GM06990 (cell line): ENCODE data around the gene ITPKC.

Experiments
- DNase-seq: peaks from one replicate; pipeline ENCODE4 v3.0.0-alpha.2; 2011; ENCODE audit not compliant: insufficient read length; ENCODE audit errors: extremely low read depth
- H3K27me3 ChIP-seq: replicated peaks from 2 replicates; pipeline ENCODE4 v1.6.0; 2011; ENCODE audit warnings: low read length; ENCODE audit not compliant: control insufficient read depth, insufficient read depth
- H3K36me3 ChIP-seq: 2 replicates; pipeline ENCODE4 v1.5.1; 2011; ENCODE audit warnings: low read length; ENCODE audit not compliant: control insufficient read depth, insufficient read depth
- H3K4me3 ChIP-seq: replicated peaks from 2 replicates; pipeline ENCODE4 v1.5.1; 2011; ENCODE audit warnings: low read depth, mild to moderate bottlenecking, control low read depth, low read length
- CTCF ChIP-seq: IDR thresholded peaks from 2 replicates; pipeline ENCODE4 v1.5.1; 2011; ENCODE audit warnings: low read length, control low read depth, mild to moderate bottlenecking, inconsistent platforms; ENCODE audit not compliant: insufficient read depth, poor library complexity, severe bottlenecking

Gene ITPKC

GRCh38 chr19:40735013-40735771, 18.3 kb downstream of the ITPKC start:
- peaks cover 22% of the 10 kb centered on the region for H3K36me3 ChIP-seq
- no peak for TF ChIP-seq CTCF
- DNase-seq, result no peak

GRCh38 chr19:40736661-40737060, 19.7 kb downstream of the ITPKC start:
- Histone ChIP-seq H3K4me3 (no peak overlapping the region), H3K36me3 (peaks cover 22% of the 10 kb centered on the region), H3K27me3 (no peaks in the 10 kb centered on the region)
- no peak for DNase-seq
- TF ChIP-seq CTCF, result no peak

More at GRCh38 chr19:40735013-40735771, 18.3 kb downstream of the ITPKC start:
- Histone ChIP-seq H3K27me3 (no peaks in the 10 kb centered on the region), H3K4me3 (no peak overlapping the region)

- DNase-seq, result no peak
- no peak overlapping the region for H3K4me3 ChIP-seq
- no peaks in the 10 kb centered on the region for H3K27me3 ChIP-seq
- peaks cover 22% of the 10 kb centered on the region for H3K36me3 ChIP-seq
- TF ChIP-seq CTCF, result no peak
These were observed 20.3 kb downstream of the ITPKC start for GRCh38 chr19:40737102-40737644.

GRCh38 chr19:40739030-40739839, 22.3 kb downstream of the ITPKC start:
- no peak for DNase-seq
- no peak overlapping the region for H3K4me3 ChIP-seq
- TF ChIP-seq CTCF, result no peak
- peaks cover 20% of the 10 kb centered on the region for H3K36me3 ChIP-seq
- no peaks in the 10 kb centered on the region for H3K27me3 ChIP-seq

- TF ChIP-seq CTCF, result no peak
- DNase-seq, result no peak
- no peak overlapping the region for H3K4me3 ChIP-seq
- peaks cover 19% of the 10 kb centered on the region for H3K36me3 ChIP-seq
- no peaks in the 10 kb centered on the region for H3K27me3 ChIP-seq
These were observed 23.2 kb downstream of the ITPKC start for GRCh38 chr19:40739871-40740703.
